ENCODE results near the gene CREBL2.
"Not testable (repeated sequence)": the region's sequence is repeated elsewhere in the genome, so short reads cannot be mapped to it uniquely, and the experiment has no call there.

Gene CREBL2

DNA sequence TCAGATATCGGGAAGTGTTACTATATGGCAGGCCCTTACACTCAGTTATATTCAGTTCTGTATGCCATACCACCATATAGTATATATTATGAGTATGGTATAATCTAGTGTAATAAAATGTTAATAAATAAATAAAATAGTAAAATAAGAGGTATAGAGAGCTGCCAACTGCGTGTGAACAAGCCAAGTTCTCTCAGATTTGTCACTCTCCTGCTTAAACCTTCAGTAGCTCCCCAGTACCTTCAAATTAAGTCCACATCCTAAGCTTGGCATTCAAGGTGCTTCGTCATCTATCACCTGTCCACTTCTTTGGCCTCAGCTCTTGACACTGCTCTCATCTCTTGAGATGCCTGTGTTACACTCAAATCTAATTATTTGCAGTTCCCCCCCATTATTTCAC, 12.8 kb upstream of the CREBL2 start:
- DNase-seq (ENCODE audit: low read depth): no peak

- no peak for DNase-seq (ENCODE audit: low read depth)
Measured at GRCh38 chr12:12599750-12600643, 11.7 kb upstream of the CREBL2 start.

- no peak for DNase-seq (ENCODE audit: low read depth)
Measured at GRCh38 chr12:12600659-12601058, 11.0 kb upstream of the CREBL2 start.

- DNase-seq (ENCODE audit: low read depth): no peak
Measured at GRCh38 chr12:12604740-12605139, 6.9 kb upstream of the CREBL2 start.

- no peak for DNase-seq (ENCODE audit: low read depth)
Measured at GRCh38 chr12:12606781-12607589, 4.7 kb upstream of the CREBL2 start.

- DNase-seq (ENCODE audit: low read depth): no peak
Measured at GRCh38 chr12:12608557-12608957, 3.1 kb upstream of the CREBL2 start.

- no peak for DNase-seq (ENCODE audit: low read depth)
Measured at GRCh38 chr12:12609692-12610091, 2.0 kb upstream of the CREBL2 start.

DNA sequence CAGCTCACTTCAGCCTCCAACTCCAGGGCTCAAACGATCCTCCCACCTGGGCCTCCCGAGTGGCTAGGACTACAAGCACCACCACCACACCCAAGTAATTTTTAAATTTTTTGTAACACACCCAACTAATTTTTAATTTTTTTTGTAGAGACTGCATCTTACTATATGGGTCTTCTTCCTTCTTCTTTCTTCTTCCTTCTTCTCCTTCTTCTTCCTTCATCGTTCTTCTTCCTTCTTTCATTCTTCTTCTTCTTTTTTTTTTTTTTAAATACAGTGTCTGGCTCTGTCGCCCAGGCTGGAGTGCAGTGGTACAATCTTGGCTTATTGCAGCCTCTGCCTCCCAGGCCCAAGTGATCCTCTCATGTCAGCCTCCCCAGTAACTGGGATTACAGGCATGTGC, 965 bp upstream of the CREBL2 start:
- DNase-seq (ENCODE audit: low read depth): no peak

GRCh38 chr12:12612358-12612757, 682 bp downstream of the CREBL2 start:
- DNase-seq (ENCODE audit: low read depth): no peak

DNA sequence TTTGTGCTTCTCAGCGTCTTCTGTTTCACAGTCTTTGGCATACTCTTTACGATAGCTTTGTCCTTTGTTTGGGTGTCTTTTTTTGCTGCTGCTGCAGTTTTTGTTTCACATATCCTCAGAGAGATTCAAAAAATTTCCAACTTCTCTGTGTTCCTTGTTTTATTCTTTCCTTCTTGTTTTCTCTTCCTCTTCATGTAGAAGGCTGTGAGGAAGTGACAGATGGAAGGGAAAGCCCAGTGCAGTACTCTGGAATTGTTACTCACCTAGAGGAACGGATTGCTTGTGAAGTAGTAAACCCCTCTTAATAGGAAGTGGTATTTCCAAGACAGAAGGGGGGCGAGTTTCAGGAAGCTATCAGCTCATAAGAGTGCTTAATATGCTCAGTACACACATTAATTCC, 1.7 kb downstream of the CREBL2 start:
- no peak for DNase-seq (ENCODE audit: low read depth)

DNA sequence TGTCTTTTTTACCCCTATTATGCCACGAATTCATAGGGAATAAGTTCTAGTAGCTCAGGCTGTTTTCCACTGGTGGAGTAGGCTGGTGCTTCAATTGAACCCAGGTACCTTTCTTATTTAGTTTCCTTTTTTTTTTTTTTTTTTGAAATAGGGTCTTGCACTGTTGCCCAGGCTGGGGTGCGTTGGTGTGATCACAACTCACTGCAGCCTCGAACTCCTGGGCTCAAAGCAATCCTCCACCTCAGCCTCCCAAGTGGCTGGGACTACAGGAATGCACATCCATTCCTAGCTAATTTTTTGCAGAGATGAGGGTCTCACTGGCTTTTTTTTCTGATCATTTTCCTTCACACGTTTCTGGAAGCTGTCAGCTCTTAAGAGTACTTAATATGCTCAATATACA, 2.7 kb downstream of the CREBL2 start:
- DNase-seq (ENCODE audit: low read depth): no peak

GRCh38 chr12:12616512-12617310, 5.0 kb downstream of the CREBL2 start:
- DNase-seq (ENCODE audit: low read depth): no peak

DNA sequence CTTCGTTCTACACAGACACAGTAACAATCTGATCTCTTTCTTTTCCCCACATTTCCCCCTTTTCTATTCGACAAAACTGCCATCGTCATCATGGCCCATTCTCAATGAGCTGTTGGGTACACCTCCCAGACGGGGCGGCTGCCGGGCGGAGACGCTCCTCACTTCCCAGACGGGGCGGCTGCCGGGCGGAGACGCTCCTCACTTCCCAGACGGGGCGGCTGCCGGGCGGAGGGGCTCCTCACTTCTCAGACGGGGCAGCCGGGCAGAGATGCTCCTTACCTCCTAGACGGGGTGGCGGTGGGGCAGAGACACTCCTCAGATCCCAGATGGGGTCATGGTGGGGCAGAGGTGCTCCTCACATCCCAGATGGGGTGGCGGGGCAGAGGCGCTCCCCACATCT, 6.4 kb downstream of the CREBL2 start:
- DNase-seq (ENCODE audit: low read depth): not testable (repeated sequence)

GRCh38 chr12:12620730-12621315, 9.1 kb downstream of the CREBL2 start:
- no peak for DNase-seq (ENCODE audit: low read depth)

DNA sequence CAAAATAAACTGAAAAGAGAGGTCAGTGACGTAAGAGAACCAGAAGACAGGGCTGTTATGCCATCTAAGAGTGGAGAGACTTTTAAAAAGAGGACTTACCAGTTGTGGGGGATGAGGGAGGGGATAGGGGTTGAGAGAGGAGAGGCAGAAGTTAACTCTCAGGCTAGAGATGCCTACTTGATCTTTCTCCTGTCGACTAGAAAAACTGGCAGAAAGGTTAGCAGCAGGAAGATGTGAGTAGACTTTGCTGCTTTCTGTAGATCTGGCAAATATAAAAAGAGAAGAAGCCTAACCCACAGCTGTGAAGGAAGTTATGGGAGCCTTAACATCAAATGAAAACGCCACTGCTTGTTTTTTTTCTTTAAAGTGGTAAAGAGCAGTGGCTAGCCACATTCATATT, 10.7 kb downstream of the CREBL2 start:
- no peak for DNase-seq (ENCODE audit: low read depth)

GRCh38 chr12:12624498-12624992, 12.9 kb downstream of the CREBL2 start:
- DNase-seq (ENCODE audit: low read depth): no peak

DNA sequence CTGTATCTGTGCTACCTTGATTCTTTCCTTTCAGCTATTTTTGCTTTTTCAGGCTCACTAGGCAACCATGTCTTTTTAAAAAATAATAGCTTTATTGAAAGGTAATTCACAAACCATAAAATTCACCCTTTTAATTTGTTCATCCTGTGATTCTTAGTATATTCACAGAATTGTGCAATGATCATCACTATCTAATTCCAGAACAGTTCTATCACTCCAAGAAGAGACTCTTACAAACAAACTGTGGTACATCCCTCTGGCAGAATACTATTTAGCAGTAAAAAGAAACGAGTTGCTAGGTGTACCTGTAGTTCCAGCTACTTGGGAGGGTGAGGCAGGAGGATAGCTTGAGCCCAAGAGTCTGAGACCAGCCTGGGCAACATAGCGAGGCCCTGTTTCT, 14.8 kb downstream of the CREBL2 start:
- no peak for DNase-seq (ENCODE audit: low read depth)

DNA sequence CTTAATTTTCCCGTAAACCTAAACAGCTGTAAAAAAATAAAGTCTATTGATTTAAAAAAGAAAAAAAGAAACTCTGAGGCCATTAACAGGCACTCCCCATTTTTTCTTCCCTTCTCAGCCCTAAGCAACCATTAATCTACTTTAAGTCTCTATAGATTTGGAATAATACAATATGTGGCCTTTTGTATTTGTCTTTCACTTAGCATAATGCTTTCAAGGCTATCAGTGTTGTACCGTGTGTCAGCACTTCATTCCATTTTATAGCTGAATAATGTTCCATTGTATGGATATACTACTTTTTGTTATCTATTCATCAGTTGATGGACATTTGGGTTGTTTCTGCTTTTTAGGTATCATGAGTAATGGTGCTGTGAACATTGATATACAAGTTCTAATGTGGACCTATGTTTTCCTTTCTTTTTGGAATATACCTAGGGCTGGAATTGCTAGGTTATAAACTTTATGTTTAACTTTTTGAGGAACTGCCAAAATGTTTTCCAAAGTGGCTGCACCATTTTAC, 15.7 kb downstream of the CREBL2 start:
- DNase-seq (ENCODE audit: low read depth): no peak

DNA sequence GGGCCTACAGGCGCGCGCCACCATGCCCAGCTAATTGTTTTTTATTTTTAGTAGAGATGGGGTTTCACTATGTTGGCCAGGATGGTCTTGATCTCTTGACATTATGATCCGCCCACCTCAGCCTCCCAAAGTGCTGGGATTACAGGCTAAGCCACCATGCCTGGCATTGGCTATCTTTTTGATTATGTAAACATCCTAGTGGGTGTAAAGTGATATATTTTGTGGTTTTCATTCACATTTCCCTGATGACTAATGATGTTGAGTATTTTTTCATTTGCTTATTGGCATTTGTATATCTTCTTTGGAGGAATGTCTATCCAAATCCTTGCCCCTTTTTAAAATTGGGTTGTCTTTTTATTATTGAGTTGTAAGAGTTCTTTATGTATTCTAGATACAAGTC, 16.3 kb downstream of the CREBL2 start:
- DNase-seq (ENCODE audit: low read depth): no peak

DNA sequence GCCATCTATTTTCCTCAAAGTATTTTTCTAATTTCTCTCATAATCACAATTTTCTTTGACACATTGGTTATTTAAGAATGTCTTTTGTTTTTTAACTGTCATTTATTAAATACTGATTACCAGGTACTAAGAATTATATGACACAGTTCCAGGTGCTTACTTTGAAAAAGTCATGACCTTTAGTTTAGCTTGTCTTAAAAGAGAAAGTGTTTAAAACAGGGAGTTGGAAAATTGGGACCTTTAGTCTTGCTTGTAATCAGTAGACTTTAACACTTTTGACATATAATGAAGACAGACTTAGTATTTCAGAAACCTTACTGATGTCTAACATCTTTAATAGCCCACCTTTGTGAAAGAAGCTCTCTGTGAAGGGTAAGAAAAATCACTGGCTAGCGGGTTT, 19.2 kb downstream of the CREBL2 start:
- no peak for DNase-seq (ENCODE audit: low read depth)

DNA sequence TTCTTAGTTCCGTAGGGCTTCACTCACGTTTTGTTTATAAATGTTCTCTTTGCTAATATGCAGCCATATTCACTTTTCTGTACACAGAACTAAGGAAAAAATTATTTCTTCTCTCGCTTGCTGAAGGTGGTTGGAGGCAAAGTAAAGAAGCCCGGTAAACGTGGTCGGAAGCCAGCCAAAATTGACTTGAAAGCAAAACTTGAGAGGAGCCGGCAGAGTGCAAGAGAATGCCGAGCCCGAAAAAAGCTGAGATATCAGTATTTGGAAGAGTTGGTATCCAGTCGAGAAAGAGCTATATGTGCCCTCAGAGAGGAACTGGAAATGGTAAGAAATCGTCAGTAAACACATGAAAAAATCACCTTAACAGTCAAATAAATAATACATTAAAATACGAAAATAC, 24.0 kb downstream of the CREBL2 start:
- no peak for DNase-seq (ENCODE audit: low read depth)

GRCh38 chr12:12636641-12637040, 25.0 kb downstream of the CREBL2 start:
- DNase-seq (ENCODE audit: low read depth): no peak
